LHCN-M2 (cell line): ENCODE results near the gene LCE2A. TPM values are rescaled to one million over a fixed set of nuclear protein-coding genes. Genes with fewer than 3 reads are reported as not detected.

Experiments
- DNase-seq: peaks from one replicate; pipeline ENCODE4 v3.0.0-alpha.2; 2012; ENCODE audit warnings: low read depth
- total RNA-seq: library from RNA; depleted of rRNA; stranded (reverse); fragments of >200 nt; gene quantifications from 2 replicates; pipeline ENCODE4 v1.2.3, GENCODE V29; 2014; rRNA removed

LCE2A gene
- total RNA-seq, 1 experiment from 2014 or later = not detected

DNA sequence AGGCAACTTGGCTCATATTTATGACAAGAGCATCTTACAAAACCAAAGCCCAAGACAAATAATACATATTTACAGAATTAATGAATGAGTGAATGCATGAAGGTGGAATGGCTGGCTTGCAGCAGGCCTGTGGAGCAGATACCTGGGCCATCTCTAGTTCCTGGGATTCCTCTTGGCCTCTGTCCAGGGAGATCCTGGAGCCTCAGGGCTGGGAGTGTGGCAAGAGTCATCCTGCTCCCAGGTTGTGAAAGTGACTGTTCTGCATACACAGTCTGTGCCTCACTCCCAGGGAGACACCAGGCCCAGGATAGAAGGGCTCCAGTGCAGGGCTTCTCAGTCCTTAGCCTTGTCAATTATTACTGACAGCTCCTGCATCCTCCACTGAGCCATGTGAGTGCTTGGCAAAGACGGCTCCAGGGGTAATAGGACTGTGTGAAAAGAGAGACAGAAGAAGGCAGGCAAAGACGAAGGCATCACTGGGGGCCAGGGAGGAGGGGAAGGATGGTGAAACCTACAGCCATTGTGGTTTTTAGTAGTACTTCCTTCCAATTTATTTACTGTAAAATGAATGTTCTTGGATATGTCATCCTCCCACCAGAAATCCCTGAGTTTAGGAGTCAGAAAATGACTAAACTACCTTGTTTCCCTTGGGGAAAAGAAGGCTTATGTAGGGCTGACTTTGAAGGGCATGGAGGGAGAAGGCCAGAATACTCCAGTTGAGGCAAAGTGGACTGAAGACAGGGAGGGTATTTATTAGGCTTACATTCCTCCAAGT is 45.4 kb downstream of the LCE2A start:
- no peak for DNase-seq

DNA sequence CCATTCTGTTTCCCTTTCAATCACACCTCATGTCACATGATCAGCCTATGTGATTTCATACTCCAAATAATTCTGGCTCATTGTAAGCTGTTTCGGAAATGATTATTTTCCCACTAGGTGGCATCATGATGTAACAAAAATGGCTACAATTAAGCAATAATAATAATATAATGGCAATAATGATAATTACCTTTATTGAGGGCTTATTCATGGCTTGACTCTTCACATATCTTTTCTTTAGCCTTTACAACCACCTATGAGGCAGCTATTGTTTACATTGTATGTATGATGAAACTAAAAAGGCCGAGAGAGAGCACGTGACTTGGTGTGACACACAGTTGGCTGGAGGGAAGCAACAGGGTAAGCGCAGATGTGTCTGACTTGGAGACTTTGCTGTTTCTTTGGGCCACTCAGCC is 47.2 kb downstream of the LCE2A start:
- DNase-seq = peak; percentile 15

DNA sequence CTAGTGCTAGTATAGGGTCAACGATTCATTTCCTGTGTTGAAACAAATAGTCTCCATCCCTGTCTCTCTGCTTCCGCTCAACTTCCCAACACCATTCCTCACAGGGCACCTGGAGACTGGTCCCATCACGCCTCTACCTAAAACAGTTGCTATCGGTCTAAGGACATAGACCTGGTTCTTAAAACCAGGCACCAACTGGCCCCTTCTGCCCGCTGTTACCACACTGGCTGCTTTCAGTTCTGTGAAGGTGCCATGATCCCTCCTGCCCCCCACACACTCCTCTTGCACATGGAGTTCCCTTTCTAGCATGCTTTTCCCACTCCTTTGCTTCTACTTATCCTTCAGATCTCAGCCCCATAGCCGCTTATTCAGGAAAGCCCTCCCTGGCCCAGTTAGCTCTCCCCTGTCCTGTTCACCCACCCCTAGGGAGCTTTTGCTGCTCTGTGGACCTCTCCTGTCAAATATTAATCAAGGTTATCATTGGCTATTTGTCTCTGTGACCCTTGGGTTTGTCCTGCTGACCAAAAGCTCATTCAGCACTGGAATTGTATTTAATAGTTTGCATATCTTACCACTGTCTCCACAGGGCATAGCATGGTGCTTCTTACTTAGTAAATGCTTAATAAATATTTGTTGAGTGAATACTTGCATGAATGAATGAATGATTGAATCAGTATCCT is 47.8 kb downstream of the LCE2A start:
- no peak for DNase-seq

DNA sequence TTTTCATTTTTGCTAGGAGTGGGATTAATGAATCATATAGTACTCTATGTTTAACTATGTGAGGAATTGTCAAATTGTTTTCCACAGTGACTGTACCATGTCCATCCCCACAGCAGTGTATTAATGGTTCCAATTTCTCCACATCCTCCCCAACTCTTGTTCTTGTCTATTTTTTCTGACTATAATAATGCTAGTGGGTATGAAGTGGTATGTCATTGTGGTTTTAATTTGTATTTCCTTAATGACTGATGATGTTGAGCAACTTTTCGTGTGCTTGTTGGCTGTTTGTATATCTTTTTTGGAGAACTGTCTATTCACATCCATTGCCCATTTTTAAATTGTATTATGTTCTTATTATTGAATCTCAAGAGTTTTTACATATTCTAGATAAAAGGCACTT is 49.7 kb downstream of the LCE2A start:
- DNase-seq = peak; percentile 13

Other genes with a start within 250 kb of the LCE2A start
- not detected in 2 replicates for gene LCE5A, start 187.5 kb upstream of the LCE2A start, total RNA-seq
- gene CRCT1, start 183.9 kb upstream of the LCE2A start, total RNA-seq = not detected in 2 replicates
- not detected in 2 replicates for gene LCE3E, start 131.6 kb upstream of the LCE2A start, total RNA-seq
- 0.32 and 0.69 TPM in 2 replicates for gene LCE3D, start 117.8 kb upstream of the LCE2A start, total RNA-seq
- gene LCE3C, start 98.1 kb upstream of the LCE2A start, total RNA-seq = not detected in 2 replicates
- not detected in 2 replicates for gene LCE3B, start 84.5 kb upstream of the LCE2A start, total RNA-seq
- not detected in 2 replicates for gene LCE3A, start 75.2 kb upstream of the LCE2A start, total RNA-seq
- gene LCE2D, start 35.0 kb upstream of the LCE2A start, total RNA-seq = not detected in 2 replicates
- gene LCE2C, start 23.1 kb upstream of the LCE2A start, total RNA-seq = not detected in 2 replicates
- not detected in 2 replicates for gene LCE2B, start 12.2 kb upstream of the LCE2A start, total RNA-seq
- gene LCE4A, start 9.8 kb downstream of the LCE2A start, total RNA-seq = not detected in 2 replicates
- 0.13 TPM in 1 of 2 replicates, not detected in the other for gene KPRP, start 59.7 kb downstream of the LCE2A start, total RNA-seq
- not detected in 2 replicates for gene LCE1F, start 76.8 kb downstream of the LCE2A start, total RNA-seq
- not detected in 2 replicates for gene LCE1E, start 87.9 kb downstream of the LCE2A start, total RNA-seq
- gene LCE1D, start 98.4 kb downstream of the LCE2A start, total RNA-seq = not detected in 2 replicates
- gene LCE1C, start 108.3 kb downstream of the LCE2A start, total RNA-seq = not detected in 2 replicates
- not detected in 2 replicates for gene LCE1B, start 113.6 kb downstream of the LCE2A start, total RNA-seq
- not detected in 2 replicates for gene LCE1A, start 129.1 kb downstream of the LCE2A start, total RNA-seq
- gene LCE6A, start 144.5 kb downstream of the LCE2A start, total RNA-seq = not detected in 2 replicates
- gene LCE7A, start 161.7 kb downstream of the LCE2A start, total RNA-seq = not detected in 2 replicates
- not detected in 2 replicates for gene SMCP, start 180.0 kb downstream of the LCE2A start, total RNA-seq
- not detected in 2 replicates for gene IVL, start 210.2 kb downstream of the LCE2A start, total RNA-seq
- gene SPRR5, start 248.9 kb downstream of the LCE2A start, total RNA-seq = not detected in 2 replicates